Right atrium auricular region (tissue), 2 donors: ENCODE results near the gene TBC1D22B. TPM values are rescaled to one million over a fixed set of nuclear protein-coding genes. Genes with fewer than 3 reads are reported as not detected.

Experiments used
- DNase-seq: peaks from one replicate; pipeline ENCODE4 v3.0.0-alpha.2; 2019; ENCODE audit warnings: low spot score
- H3K27ac ChIP-seq, 2 donors: fragments of 200-600 bp; sonication (generic); 1 replicate in 1 of 2; 2 replicates in 1 of 2; pipeline ENCODE4 v1.5.1; 2016 to 2019
- H3K27me3 ChIP-seq, 2 donors: fragments of 200-600 bp; sonication (generic); one replicate each; pipeline versions ENCODE4 v1.5.1 to v1.6.0; 2017 to 2019
- H3K36me3 ChIP-seq: fragments of 200-600 bp; sonication (generic); one replicate; pipeline ENCODE4 v1.5.1; 2016
- H3K4me1 ChIP-seq, 2 donors: fragments of 200-600 bp; sonication (generic); one replicate each; pipeline versions ENCODE4 v1.5.1 to v1.6.0; 2017 to 2019
- H3K4me3 ChIP-seq, 2 donors: fragments of 200-600 bp; sonication (generic); 1 replicate in 1 of 2; 2 replicates in 1 of 2; pipeline ENCODE4 v1.5.1; 2017 to 2019; ENCODE audit warnings: mild to moderate bottlenecking in 1 of 2, moderate library complexity in 1 of 2
- H3K9me3 ChIP-seq, 2 donors: fragments of 200-600 bp; sonication (generic); one replicate each; pipeline ENCODE4 v1.5.1; 2019
- total RNA-seq, 2 donors: library from RNA; depleted of rRNA; stranded (reverse); fragments of >200 nt; gene quantifications; one replicate each; pipeline ENCODE4 v1.1.0, GENCODE V29; 2016
- TF ChIP-seq, protein P1 (sequence below), 2 donors: fragments of 200-600 bp; sonication (generic); IDR thresholded peaks; one replicate each; pipeline ENCODE4 v1.5.1; 2019; ENCODE audit warnings: antibody characterized with exemption in 2 of 2

Gene TBC1D22B
- total RNA-seq, 2 donors from 2014 or later: 7.5 to 9.8 TPM

DNA sequence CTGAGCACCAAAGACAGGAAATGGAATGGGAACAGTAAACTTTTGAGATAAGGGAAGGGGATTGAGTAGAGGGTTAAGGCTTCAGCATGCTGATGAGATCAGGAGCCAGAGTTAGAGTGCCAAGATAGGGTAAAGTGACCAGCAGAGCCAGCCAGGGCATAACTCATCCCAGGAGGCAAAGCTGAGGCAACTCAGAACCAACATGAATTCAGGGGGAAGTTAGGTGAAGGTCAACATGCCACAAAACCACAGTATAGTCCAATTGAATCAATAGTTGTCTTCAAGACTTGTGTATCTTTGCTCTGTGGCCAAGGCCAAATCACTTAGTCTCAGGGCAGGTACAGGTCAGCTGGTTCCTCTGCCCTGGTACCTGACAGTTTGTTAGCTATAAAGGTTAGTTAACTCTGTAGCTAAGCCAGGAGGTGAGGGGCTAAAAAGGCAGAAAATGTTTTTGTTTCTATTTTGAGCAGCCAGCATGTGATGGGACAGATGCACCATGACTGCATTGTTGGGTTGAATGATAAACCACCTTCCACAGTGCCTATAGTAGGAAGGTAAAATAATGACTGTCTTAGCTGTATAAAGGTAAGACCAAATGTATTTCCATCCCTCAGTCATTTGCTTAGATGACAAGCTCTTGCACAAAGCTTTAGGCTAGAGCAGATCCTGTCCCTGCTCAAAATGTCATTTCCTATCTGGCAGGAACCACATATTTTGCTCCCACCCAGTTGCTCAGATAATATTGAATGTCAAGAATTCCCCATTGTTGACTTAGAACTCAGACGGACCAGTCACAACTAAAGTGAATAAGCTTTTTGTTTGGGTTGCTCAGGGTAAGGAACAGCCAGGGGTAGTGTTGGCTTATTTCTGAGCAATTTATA is 112.0 kb downstream of the TBC1D22B start:
- H3K27ac ChIP-seq: peak overlapping the region; percentile 28 to 29
- H3K27me3 ChIP-seq: no peaks in the 10 kb centered on the region
- no peak overlapping the region for H3K4me3 ChIP-seq
- no peak for DNase-seq
- H3K9me3 ChIP-seq: no peaks in the 10 kb centered on the region
- TF ChIP-seq, protein P1, sequence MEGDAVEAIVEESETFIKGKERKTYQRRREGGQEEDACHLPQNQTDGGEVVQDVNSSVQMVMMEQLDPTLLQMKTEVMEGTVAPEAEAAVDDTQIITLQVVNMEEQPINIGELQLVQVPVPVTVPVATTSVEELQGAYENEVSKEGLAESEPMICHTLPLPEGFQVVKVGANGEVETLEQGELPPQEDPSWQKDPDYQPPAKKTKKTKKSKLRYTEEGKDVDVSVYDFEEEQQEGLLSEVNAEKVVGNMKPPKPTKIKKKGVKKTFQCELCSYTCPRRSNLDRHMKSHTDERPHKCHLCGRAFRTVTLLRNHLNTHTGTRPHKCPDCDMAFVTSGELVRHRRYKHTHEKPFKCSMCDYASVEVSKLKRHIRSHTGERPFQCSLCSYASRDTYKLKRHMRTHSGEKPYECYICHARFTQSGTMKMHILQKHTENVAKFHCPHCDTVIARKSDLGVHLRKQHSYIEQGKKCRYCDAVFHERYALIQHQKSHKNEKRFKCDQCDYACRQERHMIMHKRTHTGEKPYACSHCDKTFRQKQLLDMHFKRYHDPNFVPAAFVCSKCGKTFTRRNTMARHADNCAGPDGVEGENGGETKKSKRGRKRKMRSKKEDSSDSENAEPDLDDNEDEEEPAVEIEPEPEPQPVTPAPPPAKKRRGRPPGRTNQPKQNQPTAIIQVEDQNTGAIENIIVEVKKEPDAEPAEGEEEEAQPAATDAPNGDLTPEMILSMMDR (IDR thresholded peaks at IDR 0.05): no peak
- H3K36me3 ChIP-seq: peaks cover 16% of the 10 kb centered on the region
- H3K4me1 ChIP-seq: peaks cover 0 to 60% of the 10 kb centered on the region in 2 donors

DNA sequence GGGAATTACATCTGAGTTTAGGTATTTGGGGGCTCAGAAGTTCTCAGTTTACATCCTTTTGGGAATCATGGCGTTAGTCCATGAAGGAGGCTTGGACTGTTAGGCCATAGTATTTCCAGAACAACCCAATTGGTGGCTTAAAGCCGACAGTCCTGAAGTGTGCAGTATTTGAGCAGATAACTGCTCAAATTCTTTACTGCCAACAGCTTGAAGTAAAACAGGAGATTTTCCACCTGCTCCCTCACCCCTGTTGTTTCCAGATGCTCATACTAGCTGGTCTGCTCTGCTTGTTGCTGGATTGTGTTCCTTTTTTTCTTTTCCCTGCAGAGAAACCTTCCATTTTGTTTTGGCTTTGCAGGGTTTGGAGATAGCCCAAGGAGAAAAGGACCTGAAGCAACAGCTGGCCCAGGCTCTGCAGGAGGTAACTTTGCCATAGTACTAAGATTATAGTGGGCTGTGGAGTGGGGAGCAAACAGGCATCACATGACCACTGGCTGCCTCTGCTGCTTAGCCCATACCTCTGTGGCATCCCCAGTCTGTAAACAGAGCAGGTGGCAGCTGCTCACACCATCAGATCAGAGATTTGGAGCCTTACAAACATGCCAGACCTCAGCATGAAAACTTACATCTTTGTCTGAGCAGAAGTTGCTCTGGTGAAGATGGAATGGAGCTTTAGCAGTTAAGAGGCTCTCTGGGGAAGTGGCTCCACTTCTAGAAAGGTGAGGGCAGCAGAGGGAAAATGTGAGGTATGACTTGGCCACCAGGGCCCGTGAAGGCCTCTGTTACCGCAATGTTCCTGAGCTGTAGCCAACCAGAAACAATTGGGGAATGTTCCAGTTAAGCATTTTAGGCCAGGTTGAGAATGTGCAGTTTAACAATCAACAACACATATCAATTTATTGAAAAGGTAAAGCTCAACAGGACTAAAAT is 113.8 kb downstream of the TBC1D22B start:
- H3K4me1 ChIP-seq: peaks cover 0 to 45% of the 10 kb centered on the region in 2 donors
- no peak for DNase-seq
- TF ChIP-seq, protein P1 (IDR thresholded peaks at IDR 0.05): no peak
- peaks cover 31% of the 10 kb centered on the region for H3K36me3 ChIP-seq
- H3K27ac ChIP-seq: no peak overlapping the region
- no peak overlapping the region for H3K4me3 ChIP-seq
- H3K9me3 ChIP-seq: no peaks in the 10 kb centered on the region
- H3K27me3 ChIP-seq: no peaks in the 10 kb centered on the region

DNA sequence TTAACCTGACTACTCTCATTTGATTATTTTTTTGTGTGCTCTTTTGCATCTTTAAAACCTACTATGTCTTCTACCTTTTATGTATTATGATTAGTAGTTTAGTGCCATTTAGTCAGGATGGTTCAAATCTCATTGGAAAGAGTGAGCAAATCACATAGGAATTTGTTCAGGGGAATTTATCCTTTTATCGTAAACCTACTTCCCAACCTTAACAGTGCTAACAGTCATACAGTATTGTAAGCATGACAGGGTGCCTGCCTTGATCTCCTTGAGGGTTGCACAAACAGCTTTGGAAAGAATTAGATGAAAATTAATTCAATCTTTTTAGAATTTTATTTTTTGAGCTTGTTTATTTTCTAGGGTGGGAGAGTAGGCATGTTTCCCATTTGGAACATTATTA is 114.5 kb downstream of the TBC1D22B start:
- Histone ChIP-seq H3K27ac (no peak overlapping the region), H3K36me3 (peaks cover 36% of the 10 kb centered on the region), H3K4me3 (no peak overlapping the region), H3K4me1 (peaks cover 0 to 39% of the 10 kb centered on the region in 2 donors), H3K9me3 (no peaks in the 10 kb centered on the region), H3K27me3 (no peaks in the 10 kb centered on the region)
- TF ChIP-seq, protein P1 (IDR thresholded peaks at IDR 0.05): no peak
- no peak for DNase-seq

DNA sequence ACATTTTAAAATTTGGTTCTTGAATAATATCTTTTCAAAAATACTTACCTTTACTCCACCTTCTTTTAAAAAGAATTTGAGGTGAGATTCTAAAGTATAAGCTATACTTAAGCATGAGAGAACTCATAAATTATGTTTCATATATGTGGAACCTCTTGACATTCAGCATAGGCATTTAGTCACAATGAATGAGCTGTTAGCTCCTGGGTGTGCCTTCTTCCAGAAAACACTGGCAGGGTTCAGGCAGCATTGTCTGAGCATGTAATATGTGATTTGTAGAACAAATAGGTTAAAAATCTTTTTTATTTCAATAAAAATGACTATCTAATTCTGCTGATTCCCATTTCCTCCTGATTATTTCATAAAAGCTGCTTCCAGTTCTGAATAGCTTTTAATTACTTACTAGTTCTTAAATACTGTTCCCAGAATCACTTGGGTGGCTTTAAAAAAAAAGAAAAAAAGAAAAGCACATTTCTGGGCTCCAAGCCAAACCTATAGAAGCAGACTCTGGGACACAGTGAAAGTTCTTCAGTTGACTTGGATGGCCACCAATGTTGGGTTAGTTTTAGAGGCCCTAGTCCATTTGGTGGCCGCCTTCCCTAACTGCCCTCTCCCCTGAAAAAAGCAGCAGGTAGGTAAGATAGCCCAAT is 116.4 kb downstream of the TBC1D22B start:
- Histone ChIP-seq H3K27me3 (no peaks in the 10 kb centered on the region), H3K9me3 (no peaks in the 10 kb centered on the region), H3K36me3 (peaks cover 41% of the 10 kb centered on the region), H3K27ac (no peak overlapping the region), H3K4me1 (peaks cover 0 to 26% of the 10 kb centered on the region in 2 donors), H3K4me3 (no peak overlapping the region)
- TF ChIP-seq, protein P1 (IDR thresholded peaks at IDR 0.05): no peak
- DNase-seq: no peak

DNA sequence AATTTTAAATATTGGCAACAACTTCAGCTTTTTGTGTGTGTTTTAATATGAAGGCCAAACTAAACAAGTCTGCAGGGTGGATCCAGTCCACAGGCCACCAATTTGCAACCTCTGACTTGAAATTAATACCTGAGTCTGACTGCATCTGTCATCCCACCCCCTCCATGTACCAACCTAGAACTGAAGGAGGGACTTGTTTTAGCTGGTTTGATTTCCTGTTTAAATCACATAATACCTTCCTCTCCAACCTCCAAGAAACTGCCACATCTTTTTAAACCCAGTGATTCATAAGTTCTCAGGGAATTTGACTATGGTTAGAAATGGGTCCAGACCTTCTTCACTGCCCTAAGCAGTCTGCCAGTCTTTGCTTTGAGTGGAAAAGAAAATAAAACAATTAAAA is 117.8 kb downstream of the TBC1D22B start:
- TF ChIP-seq, protein P1 (IDR thresholded peaks at IDR 0.05): no peak
- DNase-seq: no peak
- Histone ChIP-seq H3K9me3 (no peaks in the 10 kb centered on the region), H3K27ac (no peak overlapping the region), H3K4me3 (no peak overlapping the region), H3K4me1 (peaks cover 0 to 12% of the 10 kb centered on the region in 2 donors), H3K36me3 (peaks cover 46% of the 10 kb centered on the region), H3K27me3 (no peaks in the 10 kb centered on the region)
